GDM1 (cell line): ENCODE results near the gene CDKN2AIP.

Experiments used
- DNase-seq: peaks from one replicate; lab custom pipeline; 2025; lab: John Stamatoyannopoulos, UW

CDKN2AIP gene

GRCh38 chr4:183444214-183445096 lies at the start of gene CDKN2AIP:
Gene CDKN2AIP (plus strand): TSS chr4:183444636. CDS start chr4:183444798, 162 bp downstream.
- peak; percentile 95 for DNase-seq

GRCh38 chr4:183395395-183395794 lies 49.0 kb upstream of the CDKN2AIP start:
- DNase-seq, result no peak

- no peak for DNase-seq
These were observed 48.2 kb upstream of the CDKN2AIP start for GRCh38 chr4:183396227-183396637.

GRCh38 chr4:183397741-183398297 lies 46.6 kb upstream of the CDKN2AIP start:
- no peak for DNase-seq

- peak; percentile 56 for DNase-seq
These were observed 45.9 kb upstream of the CDKN2AIP start for GRCh38 chr4:183398298-183399125.

- DNase-seq, result peak; percentile 10
These were observed 45.3 kb upstream of the CDKN2AIP start for GRCh38 chr4:183399126-183399522.

- no peak for DNase-seq
These were observed 44.8 kb upstream of the CDKN2AIP start for GRCh38 chr4:183399616-183400015.

GRCh38 chr4:183400035-183400434 lies 44.4 kb upstream of the CDKN2AIP start:
- no peak for DNase-seq

- DNase-seq, result no peak
These were observed 43.0 kb upstream of the CDKN2AIP start for GRCh38 chr4:183401473-183401872.

- DNase-seq, result no peak
These were observed 41.7 kb upstream of the CDKN2AIP start for GRCh38 chr4:183402771-183403170.

- DNase-seq, result no peak
These were observed 41.0 kb upstream of the CDKN2AIP start for GRCh38 chr4:183403486-183403885.

GRCh38 chr4:183403961-183404360 lies 40.5 kb upstream of the CDKN2AIP start:
- no peak for DNase-seq

- no peak for DNase-seq
These were observed 39.1 kb upstream of the CDKN2AIP start for GRCh38 chr4:183405303-183405702.

- DNase-seq, result peak; percentile 84
These were observed 37.3 kb upstream of the CDKN2AIP start for GRCh38 chr4:183407128-183407585.

- no peak for DNase-seq
These were observed 36.6 kb upstream of the CDKN2AIP start for GRCh38 chr4:183407635-183408464.

GRCh38 chr4:183408796-183409195 lies 35.6 kb upstream of the CDKN2AIP start:
- peak; percentile 36 for DNase-seq

- DNase-seq, result no peak
These were observed 35.0 kb upstream of the CDKN2AIP start for GRCh38 chr4:183409483-183409882.

GRCh38 chr4:183409934-183410333 lies 34.5 kb upstream of the CDKN2AIP start:
- no peak for DNase-seq

- DNase-seq, result no peak
These were observed 33.1 kb upstream of the CDKN2AIP start for GRCh38 chr4:183411291-183411861.

- DNase-seq, result no peak
These were observed 31.6 kb upstream of the CDKN2AIP start for GRCh38 chr4:183412821-183413220.
